ENCODE measurements around the gene ENTPD6.

- TF ChIP-seq CTCF (IDR thresholded peaks at IDR 0.05) (no peak), POLR2A (IDR thresholded peaks at IDR 0.05) (no peak), EP300 (IDR thresholded peaks at IDR 0.05) (no peak)
Measured at GRCh38 chr20:25160467-25160866, 35.0 kb upstream of the ENTPD6 start.

Measured in ovary (tissue), 3 donors.